Cardiac muscle cell (in vitro differentiated cells and primary cell): ENCODE measurements around the gene GM2A. TPM values are rescaled to one million over a fixed set of nuclear protein-coding genes. Genes with fewer than 3 reads are reported as not detected.

ENCODE experiments used
- DNase-seq, 2 donors: peaks; one replicate each; pipeline versions ENCODE4 v3.0.0 to v3.0.0-alpha.2; 2010 to 2017; ENCODE audit warnings: low read depth in 1 of 2, low spot score in 1 of 2
- H3K27ac ChIP-seq: fragments of 200-600 bp; sonication (generic); 2 replicates; pipeline ENCODE4 v1.5.1; 2016
- H3K27me3 ChIP-seq: fragments of 200-600 bp; sonication (generic); 2 replicates; pipeline ENCODE4 v1.6.0; 2016; ENCODE audit warnings: control low read depth
- H3K36me3 ChIP-seq: fragments of 200-600 bp; sonication (generic); 2 replicates; pipeline ENCODE4 v1.5.1; 2016; ENCODE audit warnings: control low read depth
- H3K4me1 ChIP-seq: fragments of 200-600 bp; sonication (generic); 2 replicates; pipeline ENCODE4 v1.8.1; 2017; ENCODE audit warnings: low read depth, mild to moderate bottlenecking, mixed run types
- H3K4me3 ChIP-seq: fragments of 200-600 bp; sonication (generic); 2 replicates; pipeline ENCODE4 v1.5.1; 2016; ENCODE audit warnings: mild to moderate bottlenecking
- H3K9me3 ChIP-seq: fragments of 200-600 bp; sonication (generic); 2 replicates; pipeline ENCODE4 v1.5.1; 2017; ENCODE audit warnings: low read depth, mild to moderate bottlenecking, control low read depth
- polyA plus RNA-seq: library from polyadenylated mRNA; unstranded; fragments of >200 nt; fragmentation: Nextera tagmentation; extraction: Ambion mirVana; gene quantifications from 2 replicates; pipeline ENCODE4 v1.2.1, GENCODE V29; 2016
- total RNA-seq: library from RNA; depleted of rRNA; stranded (reverse); fragments of >200 nt; gene quantifications from 2 replicates; pipeline ENCODE4 v1.2.3, GENCODE V29; 2016
- TF ChIP-seq, protein P1 (sequence below): IDR thresholded peaks from 2 replicates; pipeline ENCODE4 v1.5.1; 2012; ENCODE audit warnings: low read depth, mild to moderate bottlenecking, low read length

Gene GM2A
- total and polyA plus RNA-seq, 2 experiments from 2014 or later = 34.3 to 53.7 TPM

DNA sequence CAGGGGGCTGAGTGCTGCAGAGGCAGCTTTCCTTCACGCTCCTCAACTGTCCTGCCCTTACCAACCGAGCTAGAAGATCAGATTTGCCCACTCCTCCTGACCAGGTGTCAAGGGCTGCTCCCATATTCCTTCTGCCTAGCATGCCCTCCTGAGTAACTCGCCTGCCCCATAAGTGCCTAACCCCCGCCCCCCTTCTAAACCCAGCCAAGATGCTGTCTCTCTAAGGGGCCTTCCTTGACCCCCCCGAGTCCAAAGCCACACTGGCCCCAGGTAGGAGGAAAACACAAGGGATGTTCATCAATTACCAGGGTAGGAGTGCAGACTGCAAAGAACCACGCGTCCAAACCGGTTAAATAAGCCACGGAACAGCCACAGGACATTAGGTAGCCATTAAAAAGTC, 33.8 kb upstream of the GM2A start:
- H3K27ac ChIP-seq = no peak overlapping the region
- H3K9me3 ChIP-seq = no peaks in the 10 kb centered on the region
- no peaks in the 10 kb centered on the region for H3K27me3 ChIP-seq
- H3K4me3 ChIP-seq = no peak overlapping the region
- peaks cover 29% of the 10 kb centered on the region for H3K4me1 ChIP-seq
- TF ChIP-seq, protein P1, sequence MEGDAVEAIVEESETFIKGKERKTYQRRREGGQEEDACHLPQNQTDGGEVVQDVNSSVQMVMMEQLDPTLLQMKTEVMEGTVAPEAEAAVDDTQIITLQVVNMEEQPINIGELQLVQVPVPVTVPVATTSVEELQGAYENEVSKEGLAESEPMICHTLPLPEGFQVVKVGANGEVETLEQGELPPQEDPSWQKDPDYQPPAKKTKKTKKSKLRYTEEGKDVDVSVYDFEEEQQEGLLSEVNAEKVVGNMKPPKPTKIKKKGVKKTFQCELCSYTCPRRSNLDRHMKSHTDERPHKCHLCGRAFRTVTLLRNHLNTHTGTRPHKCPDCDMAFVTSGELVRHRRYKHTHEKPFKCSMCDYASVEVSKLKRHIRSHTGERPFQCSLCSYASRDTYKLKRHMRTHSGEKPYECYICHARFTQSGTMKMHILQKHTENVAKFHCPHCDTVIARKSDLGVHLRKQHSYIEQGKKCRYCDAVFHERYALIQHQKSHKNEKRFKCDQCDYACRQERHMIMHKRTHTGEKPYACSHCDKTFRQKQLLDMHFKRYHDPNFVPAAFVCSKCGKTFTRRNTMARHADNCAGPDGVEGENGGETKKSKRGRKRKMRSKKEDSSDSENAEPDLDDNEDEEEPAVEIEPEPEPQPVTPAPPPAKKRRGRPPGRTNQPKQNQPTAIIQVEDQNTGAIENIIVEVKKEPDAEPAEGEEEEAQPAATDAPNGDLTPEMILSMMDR = no peak
- H3K36me3 ChIP-seq = no peaks in the 10 kb centered on the region
- no peak for DNase-seq

DNA sequence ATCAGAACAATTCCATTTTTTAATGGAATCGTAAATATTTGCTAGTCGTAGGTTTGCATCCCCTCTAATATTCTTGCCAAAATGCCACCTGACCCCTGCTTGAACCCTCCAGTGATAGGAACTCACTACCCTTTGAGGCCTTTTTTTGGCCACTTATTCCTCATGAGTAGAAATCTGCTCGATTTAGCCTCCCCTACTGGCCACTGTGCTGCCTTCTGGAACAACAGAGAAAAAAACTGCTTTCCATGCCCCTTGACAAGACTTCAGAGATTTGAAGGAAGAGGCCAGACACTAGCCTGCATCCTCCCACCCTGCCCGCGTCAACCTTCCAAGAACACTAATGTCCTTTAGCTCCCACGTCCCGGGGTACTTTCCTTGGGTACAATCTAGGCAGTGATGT, 33.2 kb upstream of the GM2A start:
- Histone ChIP-seq H3K4me3 (no peak overlapping the region), H3K9me3 (no peaks in the 10 kb centered on the region), H3K4me1 (peaks cover 24% of the 10 kb centered on the region), H3K36me3 (no peaks in the 10 kb centered on the region), H3K27me3 (no peaks in the 10 kb centered on the region), H3K27ac (no peak overlapping the region)
- TF ChIP-seq, protein P1 = peak; percentile 50
- peak in 1 of 2 donors; percentile 25 for DNase-seq

DNA sequence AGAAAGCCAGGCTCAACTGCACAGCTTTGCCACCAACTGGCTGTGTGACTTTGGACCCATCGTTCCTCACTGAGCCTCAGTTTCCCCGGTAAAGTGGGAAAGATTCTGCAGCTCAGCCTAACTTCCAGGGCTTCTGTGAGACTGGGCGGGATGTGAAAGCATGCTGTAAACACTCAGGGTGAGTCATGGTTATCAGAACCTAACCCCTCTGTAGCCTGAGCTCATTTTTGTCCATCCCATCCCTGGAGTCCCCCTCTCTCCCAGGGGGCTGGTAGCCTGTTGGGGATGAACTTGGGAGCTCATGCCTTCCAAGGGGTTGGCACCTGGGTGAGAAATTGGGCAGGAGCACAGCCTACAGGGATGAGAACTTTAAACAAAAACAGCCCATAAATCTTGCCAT, 31.4 kb upstream of the GM2A start:
- H3K27ac ChIP-seq = no peak overlapping the region
- H3K4me1 ChIP-seq = peaks cover 24% of the 10 kb centered on the region
- H3K36me3 ChIP-seq = no peaks in the 10 kb centered on the region
- no peak overlapping the region for H3K4me3 ChIP-seq
- no peaks in the 10 kb centered on the region for H3K9me3 ChIP-seq
- H3K27me3 ChIP-seq = no peaks in the 10 kb centered on the region
- DNase-seq = no peak
- TF ChIP-seq, protein P1 = no peak

- H3K4me1 ChIP-seq = peaks cover 24% of the 10 kb centered on the region
- H3K4me3 ChIP-seq = peak overlapping the region; percentile 72
Observed at GRCh38 chr5:151222054-151222789, 30.8 kb upstream of the GM2A start.

DNA sequence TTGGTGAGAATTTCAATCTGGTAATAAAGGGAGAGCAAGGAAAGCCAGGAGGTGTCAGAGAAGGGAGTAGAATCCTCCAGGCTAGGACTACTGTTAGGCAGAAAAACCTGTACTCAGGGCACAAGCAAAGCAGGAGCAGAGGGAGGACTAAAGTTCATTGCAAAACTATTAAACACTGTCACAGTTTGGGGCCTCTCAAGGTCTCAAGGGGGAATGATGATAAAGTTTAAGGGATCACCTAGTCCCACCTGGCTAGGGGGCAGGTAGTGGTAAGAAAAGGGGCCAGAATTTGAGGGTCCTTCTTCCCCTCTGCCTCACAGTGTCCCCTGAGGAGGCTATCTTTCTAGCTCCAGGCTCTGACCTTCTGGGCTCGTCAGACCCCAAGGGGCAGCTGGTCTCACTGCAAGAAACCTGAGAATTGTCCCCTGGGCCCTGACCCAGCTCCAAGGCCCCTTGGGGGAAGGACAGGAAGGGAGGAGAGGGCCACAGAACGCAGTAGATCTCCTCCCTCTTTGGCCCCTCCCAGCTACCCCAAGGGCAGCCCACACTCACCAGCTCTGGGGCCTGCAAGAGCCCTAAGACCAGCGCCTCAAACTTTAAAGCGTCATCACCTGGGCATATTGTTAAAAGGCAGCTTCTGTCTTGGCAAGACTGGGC, 30.1 kb upstream of the GM2A start:
- DNase-seq = peak; percentile 29 to 54
- Histone ChIP-seq H3K27ac (peak overlapping the region; percentile 65), H3K4me3 (peak overlapping the region; percentile 72), H3K36me3 (no peaks in the 10 kb centered on the region), H3K9me3 (no peaks in the 10 kb centered on the region), H3K27me3 (no peaks in the 10 kb centered on the region), H3K4me1 (peaks cover 24% of the 10 kb centered on the region)
- TF ChIP-seq, protein P1 = no peak

More at GRCh38 chr5:151222054-151222789, 30.8 kb upstream of the GM2A start:
- Histone ChIP-seq H3K27me3 (no peaks in the 10 kb centered on the region), H3K36me3 (no peaks in the 10 kb centered on the region), H3K9me3 (no peaks in the 10 kb centered on the region), H3K27ac (peak overlapping the region; percentile 65)
- TF ChIP-seq, protein P1 = no peak
- DNase-seq = no peak
